NCI-H2196 (cell line): ENCODE data around the gene RNF40.
"Not testable (repeated sequence)": the region's sequence is repeated elsewhere in the genome, so short reads cannot be mapped to it uniquely, and the experiment has no call there.

Experiments
- DNase-seq: peaks from one replicate; lab custom pipeline; 2025; ENCODE audit not compliant: unreplicated experiment; lab: John Stamatoyannopoulos, UW

Gene RNF40

GRCh38 chr16:30813821-30814189 is 51.7 kb downstream of the RNF40 start:
- DNase-seq = peak; percentile 28

GRCh38 chr16:30816769-30817168 is 54.6 kb downstream of the RNF40 start:
- DNase-seq = no peak

GRCh38 chr16:30820952-30821421 is 58.9 kb downstream of the RNF40 start:
- DNase-seq = no peak

GRCh38 chr16:30821441-30821840 is 59.3 kb downstream of the RNF40 start:
- DNase-seq = not testable (repeated sequence)

DNA sequence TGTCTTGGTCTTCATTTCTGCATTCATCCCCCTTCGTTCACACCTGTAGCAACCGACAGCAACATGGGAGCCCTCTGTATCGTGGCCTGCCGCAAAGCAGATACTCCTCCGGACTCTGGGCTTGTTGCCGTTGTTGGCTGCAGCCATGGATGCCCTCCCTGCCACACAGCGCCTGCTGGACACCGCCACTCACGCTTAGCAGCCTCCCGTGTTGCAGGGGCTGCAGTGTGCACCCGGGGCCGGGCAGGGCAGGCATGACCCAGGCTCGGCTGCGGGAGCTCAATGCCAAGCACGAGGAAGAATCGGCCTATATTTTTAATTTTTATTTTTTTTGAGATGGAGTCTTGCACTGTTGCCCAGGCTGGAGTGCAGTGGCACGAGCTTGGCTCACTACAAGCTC is 59.8 kb downstream of the RNF40 start:
- DNase-seq = no peak
